GM13976 (cell line): ENCODE results near the gene TF.

ENCODE experiments used
- DNase-seq: peaks from one replicate; pipeline ENCODE4 v3.0.0; 2012; ENCODE audit warnings: low spot score
- CTCF ChIP-seq: IDR thresholded peaks from 2 replicates; pipeline ENCODE4 v1.5.1; 2012; ENCODE audit warnings: borderline replicate concordance, mild to moderate bottlenecking; ENCODE audit not compliant: insufficient read depth; ENCODE audit errors: extremely low read depth, missing control alignments, control extremely low read depth
- in situ Hi-C: fragments of 300-500 bp; cut with MboI; formaldehyde crosslinking; loops from one replicate; pipeline ENCODE4 v1.12.0; 2022; ENCODE audit warnings: low sequenced_read_pairs, mixed read lengths, inconsistent platforms; ENCODE audit not compliant: unreplicated experiment

TF gene

GRCh38 chr3:133827684-133828083 lies 81.5 kb downstream of the TF start:
- no peak for TF ChIP-seq CTCF
- in situ Hi-C loops: loop anchor here (10.0 kb wide), 1 partner anchor 97 kb away; no protein-coding TSS in a partner anchor
- no peak for DNase-seq

GRCh38 chr3:133828576-133829309 lies 82.5 kb downstream of the TF start:
- in situ Hi-C loops: loop anchor here (10.0 kb wide), 1 partner anchor 96 kb away; no protein-coding TSS in a partner anchor
- TF ChIP-seq CTCF: no peak
- DNase-seq: no peak

DNA sequence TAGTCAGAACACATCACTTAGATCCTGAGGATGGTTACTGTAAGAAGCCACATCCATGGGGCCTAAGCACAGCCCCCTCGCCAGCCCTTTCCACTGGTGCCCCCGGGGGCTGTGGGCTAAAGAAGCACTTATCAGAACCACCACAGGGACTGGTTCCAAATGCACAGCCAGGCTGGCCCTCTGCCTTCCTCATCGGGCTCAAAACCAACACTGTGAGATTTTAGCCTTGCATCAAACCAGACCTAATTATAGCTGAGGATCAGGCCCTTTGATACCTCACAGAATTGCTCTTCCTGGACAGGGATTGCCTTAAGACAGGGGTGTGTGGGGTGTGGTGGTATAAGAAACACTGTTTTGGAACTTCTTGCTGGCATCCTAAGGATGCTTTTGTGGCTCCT lies 83.1 kb downstream of the TF start:
- no peak for TF ChIP-seq CTCF
- in situ Hi-C loops: loop anchor here (10.0 kb wide), 1 partner anchor 95 kb away; no protein-coding TSS in a partner anchor

GRCh38 chr3:133830071-133830470 lies 83.9 kb downstream of the TF start:
- in situ Hi-C loops: no loop called here
- no peak for TF ChIP-seq CTCF
- no peak for DNase-seq

More for the DNA sequence above, 83.1 kb downstream of the TF start:
- DNase-seq: no peak

- TF ChIP-seq CTCF: no peak
- in situ Hi-C loops: no loop called here
- DNase-seq: no peak
Observed at GRCh38 chr3:133831966-133832801, 86.0 kb downstream of the TF start.

DNA sequence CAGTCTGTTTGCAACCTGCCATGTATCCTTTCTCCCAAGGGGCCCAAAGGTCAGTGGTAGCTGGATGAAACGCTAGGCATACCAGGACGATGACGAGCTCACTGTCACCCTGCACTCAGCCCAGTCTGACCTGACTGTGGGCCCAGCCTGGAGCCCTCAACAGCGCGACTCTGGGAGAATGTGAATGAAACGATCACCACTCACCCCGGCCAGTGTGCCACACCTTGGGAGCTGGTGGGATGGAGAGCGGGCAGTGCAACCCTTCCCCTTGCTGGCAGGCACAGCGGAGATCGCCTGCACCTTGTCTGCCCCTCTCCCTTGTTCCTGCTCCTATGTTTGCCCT lies 86.6 kb downstream of the TF start:
- in situ Hi-C loops: no loop called here
- TF ChIP-seq CTCF: no peak
- no peak for DNase-seq
